Endothelial cell of umbilical vein (primary cell): ENCODE measurements around the gene CDCP1. TPM values are rescaled to one million over a fixed set of nuclear protein-coding genes. Genes with fewer than 3 reads are reported as not detected.

ENCODE experiments used
- BruUV-seq: library from RNA; stranded (reverse); fragments of 400-500 nt; replicated peaks from 2 replicates; lab custom pipeline; 2021; lab: Mats Ljungman, UMichigan
- CTCF ChIA-PET: fragments of 300-600, 350-600 bp; sonication (Branson Sonifier 250); formaldehyde crosslinking; loops from one replicate; lab custom pipeline; 2021; ENCODE audit warnings: antibody characterized with exemption, inconsistent platforms; lab: Charles Lee
- POLR2A ChIA-PET: fragments of 300-600, 350-600 bp; sonication (Branson Sonifier 250); formaldehyde crosslinking; loops from one replicate; lab custom pipeline; 2021; ENCODE audit warnings: antibody characterized with exemption, inconsistent platforms; lab: Charles Lee
- DNase-seq: peaks from one replicate; pipeline ENCODE4 v3.0.0-alpha.2; 2011; ENCODE audit warnings: low read depth, low spot score
- FAIRE-seq: peaks from 2 replicates; lab custom pipeline; 2011; peaks lifted over from hg19 to GRCh38; lab: Jason Lieb, UNC
- H2AFZ ChIP-seq: 2 replicates; pipeline ENCODE4 v1.6.0; 2012; ENCODE audit warnings: low read depth, low read length, control low read depth, inconsistent platforms
- H3K27ac ChIP-seq: 2 replicates; pipeline ENCODE4 v1.5.1; 2011; ENCODE audit warnings: low read depth, mild to moderate bottlenecking, control low read depth, low read length, moderate library complexity; ENCODE audit not compliant: insufficient read depth
- H3K27me3 ChIP-seq, 2 experiments: 2 replicates each; pipeline versions ENCODE4 v1.6.0 to v1.6.1; 2011; ENCODE audit warnings: low read length in 2 of 2, mixed read lengths in 1 of 2; ENCODE audit not compliant: control insufficient read depth in 2 of 2, insufficient read depth in 2 of 2
- H3K36me3 ChIP-seq, 2 experiments: 2 replicates in 1 of 2; 3 replicates in 1 of 2; pipeline ENCODE4 v1.5.1; 2011; ENCODE audit warnings: low read length in 2 of 2, mild to moderate bottlenecking in 1 of 2, moderate library complexity in 1 of 2; ENCODE audit not compliant: control insufficient read depth in 2 of 2, insufficient read depth in 2 of 2; ENCODE audit errors: extremely low read depth in 1 of 2
- H3K4me1 ChIP-seq: 3 replicates; pipeline ENCODE4 v1.5.1; 2011; ENCODE audit warnings: mild to moderate bottlenecking, low read length; ENCODE audit not compliant: control insufficient read depth, insufficient read depth; ENCODE audit errors: extremely low read depth
- H3K4me2 ChIP-seq: 2 replicates; pipeline ENCODE4 v1.6.1; 2011; ENCODE audit warnings: low read length, control low read depth, mixed read lengths; ENCODE audit not compliant: insufficient read depth
- H3K4me3 ChIP-seq, 3 experiments: fragments of 200-600 bp in 1 of 3; sonication (generic), shearing (Covaris generic) in 1 of 3; replicated peaks in 1 of 3; 2 replicates each; pipeline ENCODE4 v1.5.1; 2011 to 2016; ENCODE audit warnings: control low read depth in 3 of 3, low read length in 3 of 3, mild to moderate bottlenecking in 2 of 3, inconsistent platforms in 1 of 3, low read depth in 1 of 3, moderate library complexity in 1 of 3; ENCODE audit not compliant: insufficient read depth in 1 of 3
- H3K79me2 ChIP-seq: 2 replicates; pipeline ENCODE4 v1.6.0; 2012; ENCODE audit warnings: low read length, inconsistent platforms; ENCODE audit not compliant: control insufficient read depth, insufficient read depth
- H3K9ac ChIP-seq: replicated peaks from 2 replicates; pipeline ENCODE3; 2011; ENCODE audit warnings: low read length, control low read depth; ENCODE audit not compliant: insufficient read depth; ENCODE audit errors: extremely low read depth
- H3K9me1 ChIP-seq: replicated peaks from 3 replicates; pipeline ENCODE4 v1.6.0; 2011; ENCODE audit warnings: mild to moderate bottlenecking, low read length; ENCODE audit not compliant: control insufficient read depth, insufficient read depth; ENCODE audit errors: extremely low read depth
- H3K9me3 ChIP-seq: replicated peaks from 2 replicates; pipeline ENCODE4 v1.5.1; 2012; ENCODE audit warnings: low read length, inconsistent platforms; ENCODE audit not compliant: control insufficient read depth, insufficient read depth
- H4K20me1 ChIP-seq: replicated peaks from 2 replicates; pipeline ENCODE3; 2011; ENCODE audit warnings: mild to moderate bottlenecking, low read length; ENCODE audit not compliant: control insufficient read depth, insufficient read depth; ENCODE audit errors: extremely low read depth
- CTCF ChIP-seq, 2 donors: IDR thresholded peaks; 1 replicate in 1 of 2; 2 replicates in 1 of 2; pipeline ENCODE4 v1.5.1; 2011; ENCODE audit warnings: low read length in 2 of 2, mild to moderate bottlenecking in 2 of 2, moderate library complexity in 2 of 2, control low read depth in 1 of 2, inconsistent platforms in 1 of 2, low read depth in 1 of 2; ENCODE audit not compliant: insufficient read depth in 1 of 2; ENCODE audit errors: extremely low read depth in 1 of 2
- EZH2 ChIP-seq: IDR thresholded peaks from 2 replicates; pipeline ENCODE4 v1.6.1; 2012; ENCODE audit warnings: borderline replicate concordance, low read depth, mild to moderate bottlenecking, moderate library complexity, low read length, inconsistent platforms; ENCODE audit not compliant: severe bottlenecking
- FOS ChIP-seq: IDR thresholded peaks from 2 replicates; pipeline ENCODE4 v1.6.1; 2011; ENCODE audit warnings: mild to moderate bottlenecking, low read length, moderate library complexity, borderline replicate concordance; ENCODE audit not compliant: insufficient read depth
- GATA2 ChIP-seq: IDR thresholded peaks from 2 replicates; pipeline ENCODE4 v1.7.0; 2011; ENCODE audit warnings: low read depth, mild to moderate bottlenecking, moderate library complexity, mixed read lengths, low read length; ENCODE audit not compliant: insufficient read length, insufficient read depth
- JUN ChIP-seq: IDR thresholded peaks from 2 replicates; pipeline ENCODE4 v1.6.1; 2011; ENCODE audit warnings: borderline replicate concordance, low read depth; ENCODE audit not compliant: insufficient read length, insufficient read depth
- MYC ChIP-seq: IDR thresholded peaks from one replicate; pipeline ENCODE4 v1.6.1; 2011; ENCODE audit warnings: mild to moderate bottlenecking, low read depth, low read length
- POLR2A ChIP-seq: IDR thresholded peaks from 2 replicates; pipeline ENCODE4 v1.6.1; 2012; ENCODE audit warnings: low read depth, mild to moderate bottlenecking, control low read depth, low read length
- POLR2AphosphoS5 ChIP-seq: IDR thresholded peaks from 2 replicates; pipeline ENCODE4 v1.6.1; 2012; ENCODE audit warnings: low read depth, mild to moderate bottlenecking, control low read depth, low read length, moderate library complexity; ENCODE audit not compliant: insufficient read depth
- dilution Hi-C: fragments of 300-500 bp; cut with MboI; formaldehyde crosslinking; loops from one replicate; pipeline ENCODE4 v1.15.0; 2019; ENCODE audit warnings: low sequenced_read_pairs; ENCODE audit not compliant: extremely low pct_ligation_motif_present
- intact Hi-C: fragments of 100-400 bp; cut with micrococcal nuclease; formaldehyde crosslinking; loops from one replicate; pipeline ENCODE4 v1.10.0; 2022
- polyA plus RNA-seq, 4 experiments: library from polyadenylated mRNA; depleted of rRNA in 3 of 4; stranded (reverse) in 3 of 4; unstranded in 1 of 4; fragments of >200 nt; gene quantifications; 2 replicates each; pipeline versions ENCODE4 v1.2.1 to v1.2.3, GENCODE V29; 2011 to 2012; ENCODE audit warnings: missing spikeins in 1 of 4
- total RNA-seq: library from RNA; stranded (reverse); gene quantifications from 2 replicates; pipeline ENCODE4 v1.2.3, GENCODE V29; 2021
- TF ChIP-seq, protein P1 (sequence below): IDR thresholded peaks from 2 replicates; pipeline ENCODE4 v1.6.1; 2011; ENCODE audit not compliant: insufficient read depth, insufficient read length

CDCP1 gene
- total and polyA plus RNA-seq, 2 donors (not counting 3 experiments of a cell fraction or from before 2014, with no cell fraction given): 0.01 to 0.22 TPM

GRCh38 chr3:45067941-45068340, 78.2 kb downstream of the CDCP1 start:
- TF ChIP-seq GATA2: no peak
- TF ChIP-seq, protein P1, sequence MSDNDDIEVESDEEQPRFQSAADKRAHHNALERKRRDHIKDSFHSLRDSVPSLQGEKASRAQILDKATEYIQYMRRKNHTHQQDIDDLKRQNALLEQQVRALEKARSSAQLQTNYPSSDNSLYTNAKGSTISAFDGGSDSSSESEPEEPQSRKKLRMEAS: no peak
- no peak for TF ChIP-seq JUN
- no peak for TF ChIP-seq CTCF (IDR thresholded peaks at IDR 0.05; ENCODE audit: extremely low read depth in 1 of 2, insufficient read depth in 1 of 2, low read depth in 1 of 2, low read length in 2 of 2)
- no peak for TF ChIP-seq FOS
- no peak for TF ChIP-seq POLR2A
- no peak for TF ChIP-seq EZH2
- TF ChIP-seq POLR2AphosphoS5: no peak
- TF ChIP-seq MYC: no peak
- intact Hi-C loops (no loop called here), dilution Hi-C loops (no loop called here)
- ChIA-PET POLR2A (no interaction called here), CTCF (interaction anchor here (3.1 kb wide), 1 partner anchor 142 kb away, joined by 15 read pairs; no protein-coding TSS in a partner anchor)
- Histone ChIP-seq H3K27ac (no peak overlapping the region), H3K27me3 (no peaks in the 10 kb centered on the region), H3K9me3 (no peaks in the 10 kb centered on the region), H3K36me3 (no peaks in the 10 kb centered on the region), H3K9me1 (no peaks in the 10 kb centered on the region), H2AFZ (no peak overlapping the region), H3K4me2 (no peak overlapping the region), H3K9ac (no peak overlapping the region), H3K4me3 (no peak overlapping the region), H3K79me2 (no peaks in the 10 kb centered on the region), H3K4me1 (peaks cover 16% of the 10 kb centered on the region), H4K20me1 (no peaks in the 10 kb centered on the region)
- no TSS peak for BruUV-seq
- DNase-seq: no peak
- FAIRE-seq: no peak
